Sigmoid colon (tissue), 7 donors: ENCODE data around the gene LINGO3. TPM values are rescaled to one million over a fixed set of nuclear protein-coding genes. Genes with fewer than 3 reads are reported as not detected.

Source experiments
- DNase-seq: peaks from one replicate; pipeline ENCODE4 v3.0.0-alpha.2; 2019
- H3K27ac ChIP-seq, 4 donors: fragments of 200-600 bp; sonication (generic); one replicate each; pipeline ENCODE4 v1.5.1; 2016 to 2019; ENCODE audit warnings: mild to moderate bottlenecking in 1 of 4
- H3K27me3 ChIP-seq, 3 donors: fragments of 200-600 bp; sonication (generic); one replicate each; pipeline ENCODE4 v1.5.1; 2019; ENCODE audit warnings: mild to moderate bottlenecking in 1 of 3
- H3K36me3 ChIP-seq, 4 donors: fragments of 200-600 bp; sonication (generic); one replicate each; pipeline ENCODE4 v1.5.1; 2016 to 2019
- H3K4me1 ChIP-seq, 4 donors: fragments of 200-600 bp; sonication (generic); one replicate each; pipeline ENCODE4 v1.5.1; 2017 to 2019
- H3K4me3 ChIP-seq, 4 donors: fragments of 200-600 bp; sonication (generic); one replicate each; pipeline ENCODE4 v1.5.1; 2017 to 2019; ENCODE audit warnings: mild to moderate bottlenecking in 2 of 4, moderate library complexity in 1 of 4
- H3K9me3 ChIP-seq, 4 donors: fragments of 200-600 bp in 3 of 4; sonication (generic) in 3 of 4; one replicate each; pipeline versions ENCODE4 v1.5.1 to v1.6.1; 2013 to 2019
- EP300 ChIP-seq, 4 donors: sonication (generic); formaldehyde crosslinking; IDR thresholded peaks; one replicate each; pipeline ENCODE4 v1.6.1; 2017; ENCODE audit warnings: antibody characterized with exemption in 4 of 4
- POLR2A ChIP-seq, 2 donors: fragments of 450-650 bp; IDR thresholded peaks; one replicate each; pipeline ENCODE4 v1.6.1; 2016; ENCODE audit warnings: antibody characterized with exemption in 2 of 2, mild to moderate bottlenecking in 2 of 2, moderate library complexity in 2 of 2
- POLR2AphosphoS5 ChIP-seq, 4 donors: sonication (generic); formaldehyde crosslinking; IDR thresholded peaks; one replicate each; pipeline ENCODE4 v1.6.1; 2017; ENCODE audit warnings: antibody characterized with exemption in 4 of 4
- WGBS, 2 donors: extraction: QIAGEN DNeasy Blood & Tissue Kit; methylation state at CpG; one replicate each; pipeline ENCODE4 v1.1.7; 2013; 5-methylcytosine and 5-hydroxymethylcytosine counted together
- intact Hi-C: fragments of 100-400 bp; cut with DNase I; formaldehyde crosslinking; loops from one replicate; pipeline ENCODE4 v1.15.1; 2023
- polyA plus RNA-seq, 3 donors: library from polyadenylated mRNA; stranded (reverse); fragments of 200-250 nt; gene quantifications; one replicate each; pipeline ENCODE4 v1.2.3, GENCODE V29; 2013
- total RNA-seq, 4 donors: library from RNA; depleted of rRNA; stranded (reverse); fragments of >200 nt; gene quantifications; one replicate each; pipeline ENCODE4 v1.1.0, GENCODE V29; 2016
- TF ChIP-seq, protein P1 (sequence below), 4 experiments: fragments of 450-650 bp in 3 of 4; fragments of 200-600 bp in 1 of 4; IDR thresholded peaks; one replicate each; pipeline ENCODE4 v1.5.1; 2016 to 2019; ENCODE audit warnings: antibody characterized with exemption in 4 of 4, mild to moderate bottlenecking in 3 of 4, moderate library complexity in 2 of 4
- donor health status: healthy with polysubstance abuse.
- donor health status: Bipolar disorder and iron deficiency.
- donor health status: healthy.

The LINGO3 gene
- total and polyA plus RNA-seq, 7 donors: 0.14 to 0.70 TPM; not detected in 5

DNA sequence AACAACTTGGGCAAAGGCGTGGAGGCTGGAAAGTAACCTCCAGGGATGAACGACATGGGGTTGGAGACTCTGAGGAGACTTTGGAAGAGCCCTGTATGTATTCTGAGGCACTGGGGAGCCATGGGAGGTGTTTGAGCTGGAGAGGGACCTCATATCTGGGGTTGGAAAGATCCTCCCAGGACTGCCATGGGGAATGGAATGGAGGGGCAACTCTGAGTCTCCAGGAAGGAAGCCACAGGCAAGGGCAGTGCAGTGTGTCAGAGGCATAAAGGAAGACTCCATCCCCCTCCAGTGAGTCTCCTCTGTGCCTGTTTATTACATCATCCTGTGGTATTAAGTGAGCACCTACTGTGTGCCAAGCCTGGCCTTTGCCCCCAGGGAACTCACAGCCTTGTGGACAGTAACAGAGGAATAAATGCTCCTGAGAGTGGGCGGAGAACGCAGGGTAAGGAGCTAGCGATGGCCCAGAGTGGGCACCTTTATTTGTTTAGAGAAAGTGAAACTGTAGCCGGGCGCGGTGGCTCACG, 33.7 kb downstream of the LINGO3 start:
- Histone ChIP-seq H3K36me3 (peaks cover 6 to 31% (median 13%) of the 10 kb centered on the region in 4 donors), H3K27me3 (no peaks in the 10 kb centered on the region), H3K4me3 (peak overlapping the region in 2 of 4 donors; percentile 37 to 39), H3K4me1 (peaks cover 0 to 55% (median 54%) of the 10 kb centered on the region in 4 donors), H3K9me3 (no peaks in the 10 kb centered on the region), H3K27ac (peak overlapping the region; percentile 98 to 99 (median 98))
- no peak for DNase-seq
- 54 to 76% methylated on average over 9 of the region's 9 CpGs for WGBS, 2 donors
- intact Hi-C loops: loop anchor here (2.0 to 5.0 kb wide), 2 partner anchors 53 to 117 kb away; partner anchors contain the start of genes LSM7 and SPPL2B
- no peak for TF ChIP-seq POLR2A (IDR thresholded peaks at IDR 0.05)
- TF ChIP-seq POLR2AphosphoS5 (IDR thresholded peaks at IDR 0.05): no peak
- TF ChIP-seq EP300 (IDR thresholded peaks at IDR 0.05): no peak
- TF ChIP-seq, protein P1, sequence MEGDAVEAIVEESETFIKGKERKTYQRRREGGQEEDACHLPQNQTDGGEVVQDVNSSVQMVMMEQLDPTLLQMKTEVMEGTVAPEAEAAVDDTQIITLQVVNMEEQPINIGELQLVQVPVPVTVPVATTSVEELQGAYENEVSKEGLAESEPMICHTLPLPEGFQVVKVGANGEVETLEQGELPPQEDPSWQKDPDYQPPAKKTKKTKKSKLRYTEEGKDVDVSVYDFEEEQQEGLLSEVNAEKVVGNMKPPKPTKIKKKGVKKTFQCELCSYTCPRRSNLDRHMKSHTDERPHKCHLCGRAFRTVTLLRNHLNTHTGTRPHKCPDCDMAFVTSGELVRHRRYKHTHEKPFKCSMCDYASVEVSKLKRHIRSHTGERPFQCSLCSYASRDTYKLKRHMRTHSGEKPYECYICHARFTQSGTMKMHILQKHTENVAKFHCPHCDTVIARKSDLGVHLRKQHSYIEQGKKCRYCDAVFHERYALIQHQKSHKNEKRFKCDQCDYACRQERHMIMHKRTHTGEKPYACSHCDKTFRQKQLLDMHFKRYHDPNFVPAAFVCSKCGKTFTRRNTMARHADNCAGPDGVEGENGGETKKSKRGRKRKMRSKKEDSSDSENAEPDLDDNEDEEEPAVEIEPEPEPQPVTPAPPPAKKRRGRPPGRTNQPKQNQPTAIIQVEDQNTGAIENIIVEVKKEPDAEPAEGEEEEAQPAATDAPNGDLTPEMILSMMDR (IDR thresholded peaks at IDR 0.05): no peak

DNA sequence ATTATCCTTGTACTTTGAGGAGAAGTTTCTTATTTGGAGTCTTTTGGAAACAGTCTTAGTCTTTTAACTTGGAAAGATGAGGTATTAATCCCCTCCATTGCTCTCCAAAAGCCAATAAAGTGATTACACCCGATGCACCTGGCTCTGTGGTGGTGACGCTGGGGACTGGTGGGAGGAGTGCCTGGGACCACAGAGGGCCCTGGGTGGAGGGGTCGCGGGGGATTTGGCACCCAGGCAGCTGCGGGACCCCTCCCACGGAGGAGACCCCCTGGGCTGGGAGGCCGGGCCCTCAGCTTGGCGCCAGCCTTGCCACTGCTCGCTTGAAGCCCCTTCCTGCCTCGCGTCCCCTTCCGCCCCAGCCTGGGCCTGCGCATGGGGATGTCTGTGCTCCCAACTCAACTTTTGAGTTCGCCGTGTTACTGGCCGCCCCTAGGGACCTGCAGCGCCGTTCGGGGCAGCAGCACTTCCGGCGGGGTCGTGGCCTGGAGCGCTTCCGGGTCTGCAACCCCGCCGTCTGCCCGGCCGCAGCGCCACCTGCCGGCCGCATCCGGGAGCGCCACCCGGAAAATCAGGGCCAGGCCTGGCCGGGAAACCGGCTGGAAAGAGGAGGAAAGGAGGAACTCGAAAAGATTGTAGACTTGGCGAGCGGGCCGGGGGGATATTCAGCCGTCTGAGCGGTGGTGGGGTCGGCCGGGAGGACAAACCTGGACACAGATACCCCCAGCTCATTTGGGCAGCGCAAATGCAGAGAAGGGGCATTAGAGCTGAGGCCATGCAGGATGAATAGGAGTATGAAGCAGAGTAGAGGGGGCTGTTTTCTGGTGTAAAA, 34.4 kb downstream of the LINGO3 start:
- Histone ChIP-seq H3K4me1 (peaks cover 0 to 59% (median 57%) of the 10 kb centered on the region in 4 donors), H3K27ac (peak overlapping the region; percentile 98 to 99 (median 98)), H3K4me3 (peak overlapping the region in 3 of 4 donors; percentile 18 to 39 (median 37)), H3K27me3 (no peaks in the 10 kb centered on the region), H3K36me3 (peaks cover 6 to 31% (median 13%) of the 10 kb centered on the region in 4 donors), H3K9me3 (no peaks in the 10 kb centered on the region)
- intact Hi-C loops: loop anchor here (2.0 to 5.0 kb wide), 2 partner anchors 54 to 117 kb away; partner anchors contain the start of genes LSM7 and SPPL2B
- 9 to 11% methylated on average over 45 of the region's 45 CpGs for WGBS, 2 donors
- no peak for TF ChIP-seq EP300 (IDR thresholded peaks at IDR 0.05)
- no peak for TF ChIP-seq POLR2A (IDR thresholded peaks at IDR 0.05)
- TF ChIP-seq, protein P1 (IDR thresholded peaks at IDR 0.05): peak; percentile 96 to 98 (median 97)
- peak in 2 of 4 donors; percentile 58 to 59 for TF ChIP-seq POLR2AphosphoS5 (IDR thresholded peaks at IDR 0.05)
- DNase-seq: peak; percentile 86

DNA sequence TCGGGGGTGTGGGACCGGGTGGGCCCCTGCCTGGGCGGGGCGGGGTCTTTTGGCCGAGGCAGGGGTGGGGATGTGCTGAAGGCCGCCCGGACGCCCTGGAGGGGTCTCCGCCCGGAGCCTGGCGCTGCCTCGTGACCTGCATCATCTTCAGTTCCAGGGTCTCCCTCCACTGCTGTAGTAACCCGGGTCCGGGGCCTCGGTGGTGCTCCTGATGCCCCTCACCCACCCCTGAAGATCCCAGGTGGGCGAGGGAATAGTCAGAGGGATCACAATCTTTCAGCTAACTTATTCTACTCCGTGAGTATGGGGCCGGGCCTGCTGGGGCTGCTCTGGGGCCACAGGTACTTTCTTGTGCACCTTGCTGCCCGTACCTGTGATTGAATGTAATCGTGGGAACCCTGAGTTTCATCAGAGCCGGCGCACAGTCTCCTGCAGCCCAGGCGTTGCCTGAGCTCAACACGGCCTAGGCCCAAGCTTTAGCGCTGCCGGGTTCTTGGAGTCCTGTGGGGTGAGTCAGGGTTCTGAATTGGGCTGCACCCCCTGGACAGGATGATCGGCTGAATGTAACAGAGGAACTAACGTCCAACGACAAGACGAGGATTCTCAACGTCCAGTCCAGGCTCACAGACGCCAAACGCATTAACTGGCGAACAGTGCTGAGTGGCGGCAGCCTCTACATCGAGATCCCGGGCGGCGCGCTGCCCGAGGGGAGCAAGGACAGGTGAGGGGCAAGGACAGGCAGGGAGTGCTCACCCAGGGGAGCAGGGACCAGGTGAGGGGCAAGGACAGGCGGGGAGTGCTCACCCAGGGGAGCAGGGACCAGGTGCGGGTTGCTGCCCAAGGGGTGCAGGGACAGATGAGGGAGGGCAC, 36.5 kb downstream of the LINGO3 start:
- no peaks in the 10 kb centered on the region for H3K9me3 ChIP-seq
- peak overlapping the region; percentile 98 to 99 (median 98) for H3K27ac ChIP-seq
- intact Hi-C loops: loop anchor here (2.0 to 5.0 kb wide), 2 partner anchors 23 to 56 kb away; partner anchors contain the start of genes LSM7 and SPPL2B
- TF ChIP-seq, protein P1 (IDR thresholded peaks at IDR 0.05): no peak
- TF ChIP-seq EP300 (IDR thresholded peaks at IDR 0.05): no peak
- no peak for TF ChIP-seq POLR2AphosphoS5 (IDR thresholded peaks at IDR 0.05)
- TF ChIP-seq POLR2A (IDR thresholded peaks at IDR 0.05): no peak
- H3K36me3 ChIP-seq: peaks cover 4 to 30% (median 13%) of the 10 kb centered on the region in 4 donors
- peaks cover 0 to 69% (median 63%) of the 10 kb centered on the region in 4 donors for H3K4me1 ChIP-seq
- no peak for DNase-seq
- H3K4me3 ChIP-seq: peak overlapping the region; percentile 68 to 97 (median 92)
- 23 to 26% methylated on average over 43 of the region's 43 CpGs for WGBS, 2 donors
- no peaks in the 10 kb centered on the region for H3K27me3 ChIP-seq
